ENCODE data around the gene DSCAM.
"Not testable (repeated sequence)": the region's sequence is repeated elsewhere in the genome, so short reads cannot be mapped to it uniquely, and the experiment has no call there.

DSCAM gene

GRCh38 chr21:40049931-40050290 lies 797.0 kb downstream of the DSCAM start:
- Histone ChIP-seq H3K27ac (ENCODE audit: low read depth, low read length) (no peak overlapping the region), H3K36me3 (ENCODE audit: control insufficient read depth in 1 of 2, insufficient read depth in 2 of 2, low read length in 2 of 2) (no peaks in the 10 kb centered on the region), H3K9me3 (ENCODE audit: control insufficient read depth in 1 of 2, low read length in 2 of 2) (no peaks in the 10 kb centered on the region), H3K27me3 (ENCODE audit: control insufficient read depth in 1 of 2, insufficient read depth in 2 of 2, low read length in 2 of 2) (no peaks in the 10 kb centered on the region), H3K4me3 (ENCODE audit: low read depth in 1 of 2, low read length in 2 of 2) (no peak overlapping the region), H3K9ac (ENCODE audit: low read depth in 1 of 2, low read length in 2 of 2) (no peak overlapping the region), H3K4me1 (ENCODE audit: control insufficient read depth in 1 of 2, insufficient read depth in 2 of 2, low read length in 2 of 2) (no peaks in the 10 kb centered on the region)

GRCh38 chr21:40049031-40049930 lies 797.7 kb downstream of the DSCAM start:
- no peak overlapping the region for H3K4me3 ChIP-seq (ENCODE audit: low read depth in 1 of 2, low read length in 2 of 2)
- H3K9me3 ChIP-seq (ENCODE audit: control insufficient read depth in 1 of 2, low read length in 2 of 2), result no peaks in the 10 kb centered on the region
- H3K4me1 ChIP-seq (ENCODE audit: control insufficient read depth in 1 of 2, insufficient read depth in 2 of 2, low read length in 2 of 2), result no peaks in the 10 kb centered on the region
- no peak overlapping the region for H3K27ac ChIP-seq (ENCODE audit: low read depth, low read length)
- no peaks in the 10 kb centered on the region for H3K36me3 ChIP-seq (ENCODE audit: control insufficient read depth in 1 of 2, insufficient read depth in 2 of 2, low read length in 2 of 2)
- no peaks in the 10 kb centered on the region for H3K27me3 ChIP-seq (ENCODE audit: control insufficient read depth in 1 of 2, insufficient read depth in 2 of 2, low read length in 2 of 2)
- H3K9ac ChIP-seq (ENCODE audit: low read depth in 1 of 2, low read length in 2 of 2), result no peak overlapping the region

GRCh38 chr21:40047993-40048730 lies 798.8 kb downstream of the DSCAM start:
- no peak overlapping the region for H3K4me3 ChIP-seq (ENCODE audit: low read depth in 1 of 2, low read length in 2 of 2)
- no peak overlapping the region for H3K9ac ChIP-seq (ENCODE audit: low read depth in 1 of 2, low read length in 2 of 2)
- no peaks in the 10 kb centered on the region for H3K9me3 ChIP-seq (ENCODE audit: control insufficient read depth in 1 of 2, low read length in 2 of 2)
- no peaks in the 10 kb centered on the region for H3K4me1 ChIP-seq (ENCODE audit: control insufficient read depth in 1 of 2, insufficient read depth in 2 of 2, low read length in 2 of 2)
- H3K27ac ChIP-seq (ENCODE audit: low read depth, low read length), result no peak overlapping the region
- H3K36me3 ChIP-seq (ENCODE audit: control insufficient read depth in 1 of 2, insufficient read depth in 2 of 2, low read length in 2 of 2), result no peaks in the 10 kb centered on the region
- H3K27me3 ChIP-seq (ENCODE audit: control insufficient read depth in 1 of 2, insufficient read depth in 2 of 2, low read length in 2 of 2), result no peaks in the 10 kb centered on the region

- no peak overlapping the region for H3K4me3 ChIP-seq (ENCODE audit: low read depth in 1 of 2, low read length in 2 of 2)
- no peaks in the 10 kb centered on the region for H3K36me3 ChIP-seq (ENCODE audit: control insufficient read depth in 1 of 2, insufficient read depth in 2 of 2, low read length in 2 of 2)
- no peak overlapping the region for H3K27ac ChIP-seq (ENCODE audit: low read depth, low read length)
- H3K4me1 ChIP-seq (ENCODE audit: control insufficient read depth in 1 of 2, insufficient read depth in 2 of 2, low read length in 2 of 2), result no peaks in the 10 kb centered on the region
- no peaks in the 10 kb centered on the region for H3K27me3 ChIP-seq (ENCODE audit: control insufficient read depth in 1 of 2, insufficient read depth in 2 of 2, low read length in 2 of 2)
- no peak overlapping the region for H3K9ac ChIP-seq (ENCODE audit: low read depth in 1 of 2, low read length in 2 of 2)
- no peaks in the 10 kb centered on the region for H3K9me3 ChIP-seq (ENCODE audit: control insufficient read depth in 1 of 2, low read length in 2 of 2)
Observed at GRCh38 chr21:40047211-40047610, 799.7 kb downstream of the DSCAM start.

- Histone ChIP-seq H3K27me3 (ENCODE audit: control insufficient read depth in 1 of 2, insufficient read depth in 2 of 2, low read length in 2 of 2) (no peaks in the 10 kb centered on the region), H3K36me3 (ENCODE audit: control insufficient read depth in 1 of 2, insufficient read depth in 2 of 2, low read length in 2 of 2) (no peaks in the 10 kb centered on the region), H3K4me1 (ENCODE audit: control insufficient read depth in 1 of 2, insufficient read depth in 2 of 2, low read length in 2 of 2) (no peaks in the 10 kb centered on the region), H3K9ac (ENCODE audit: low read depth in 1 of 2, low read length in 2 of 2) (no peak overlapping the region), H3K9me3 (ENCODE audit: control insufficient read depth in 1 of 2, low read length in 2 of 2) (no peaks in the 10 kb centered on the region), H3K4me3 (ENCODE audit: low read depth in 1 of 2, low read length in 2 of 2) (no peak overlapping the region), H3K27ac (ENCODE audit: low read depth, low read length) (no peak overlapping the region)
Observed at GRCh38 chr21:40043866-40044265, 803.1 kb downstream of the DSCAM start.

GRCh38 chr21:40043423-40043822 lies 803.5 kb downstream of the DSCAM start:
- H3K27ac ChIP-seq (ENCODE audit: low read depth, low read length), result no peak overlapping the region

GRCh38 chr21:40041446-40041845 lies 805.5 kb downstream of the DSCAM start:
- Histone ChIP-seq H3K4me1 (ENCODE audit: control insufficient read depth in 1 of 2, insufficient read depth in 2 of 2, low read length in 2 of 2) (no peaks in the 10 kb centered on the region), H3K9me3 (ENCODE audit: control insufficient read depth in 1 of 2, low read length in 2 of 2) (no peaks in the 10 kb centered on the region), H3K36me3 (ENCODE audit: control insufficient read depth in 1 of 2, insufficient read depth in 2 of 2, low read length in 2 of 2) (no peaks in the 10 kb centered on the region)

More at GRCh38 chr21:40043423-40043822, 803.5 kb downstream of the DSCAM start:
- no peaks in the 10 kb centered on the region for H3K36me3 ChIP-seq (ENCODE audit: control insufficient read depth in 1 of 2, insufficient read depth in 2 of 2, low read length in 2 of 2)
- no peaks in the 10 kb centered on the region for H3K27me3 ChIP-seq (ENCODE audit: control insufficient read depth in 1 of 2, insufficient read depth in 2 of 2, low read length in 2 of 2)
- H3K9me3 ChIP-seq (ENCODE audit: control insufficient read depth in 1 of 2, low read length in 2 of 2), result no peaks in the 10 kb centered on the region
- no peak overlapping the region for H3K4me3 ChIP-seq (ENCODE audit: low read depth in 1 of 2, low read length in 2 of 2)
- H3K4me1 ChIP-seq (ENCODE audit: control insufficient read depth in 1 of 2, insufficient read depth in 2 of 2, low read length in 2 of 2), result no peaks in the 10 kb centered on the region
- H3K9ac ChIP-seq (ENCODE audit: low read depth in 1 of 2, low read length in 2 of 2), result no peak overlapping the region

GRCh38 chr21:40033156-40033782 lies 813.7 kb downstream of the DSCAM start:
- H3K4me1 ChIP-seq (ENCODE audit: control insufficient read depth in 1 of 2, insufficient read depth in 2 of 2, low read length in 2 of 2); H3K27ac ChIP-seq (ENCODE audit: low read depth, low read length); H3K4me3 ChIP-seq (ENCODE audit: low read depth in 1 of 2, low read length in 2 of 2); H3K9ac ChIP-seq (ENCODE audit: low read depth in 1 of 2, low read length in 2 of 2); H3K36me3 ChIP-seq (ENCODE audit: control insufficient read depth in 1 of 2, insufficient read depth in 2 of 2, low read length in 2 of 2); H3K9me3 ChIP-seq (ENCODE audit: control insufficient read depth in 1 of 2, low read length in 2 of 2); H3K27me3 ChIP-seq (ENCODE audit: control insufficient read depth in 1 of 2, insufficient read depth in 2 of 2, low read length in 2 of 2): not testable (repeated sequence)

More at GRCh38 chr21:40041446-40041845, 805.5 kb downstream of the DSCAM start:
- Histone ChIP-seq H3K4me3 (ENCODE audit: low read depth in 1 of 2, low read length in 2 of 2) (no peak overlapping the region), H3K27me3 (ENCODE audit: control insufficient read depth in 1 of 2, insufficient read depth in 2 of 2, low read length in 2 of 2) (no peaks in the 10 kb centered on the region), H3K9ac (ENCODE audit: low read depth in 1 of 2, low read length in 2 of 2) (no peak overlapping the region), H3K27ac (ENCODE audit: low read depth, low read length) (no peak overlapping the region)

GRCh38 chr21:40029888-40030287 lies 817.1 kb downstream of the DSCAM start:
- Histone ChIP-seq H3K9ac (ENCODE audit: low read depth in 1 of 2, low read length in 2 of 2) (no peak overlapping the region), H3K4me3 (ENCODE audit: low read depth in 1 of 2, low read length in 2 of 2) (no peak overlapping the region), H3K27me3 (ENCODE audit: control insufficient read depth in 1 of 2, insufficient read depth in 2 of 2, low read length in 2 of 2) (no peaks in the 10 kb centered on the region), H3K27ac (ENCODE audit: low read depth, low read length) (no peak overlapping the region), H3K36me3 (ENCODE audit: control insufficient read depth in 1 of 2, insufficient read depth in 2 of 2, low read length in 2 of 2) (no peaks in the 10 kb centered on the region), H3K4me1 (ENCODE audit: control insufficient read depth in 1 of 2, insufficient read depth in 2 of 2, low read length in 2 of 2) (no peaks in the 10 kb centered on the region), H3K9me3 (ENCODE audit: control insufficient read depth in 1 of 2, low read length in 2 of 2) (no peaks in the 10 kb centered on the region)

GRCh38 chr21:40028393-40028792 lies 818.6 kb downstream of the DSCAM start:
- not testable (repeated sequence) for H3K9ac ChIP-seq (ENCODE audit: low read depth in 1 of 2, low read length in 2 of 2); H3K27me3 ChIP-seq (ENCODE audit: control insufficient read depth in 1 of 2, insufficient read depth in 2 of 2, low read length in 2 of 2); H3K9me3 ChIP-seq (ENCODE audit: control insufficient read depth in 1 of 2, low read length in 2 of 2); H3K36me3 ChIP-seq (ENCODE audit: control insufficient read depth in 1 of 2, insufficient read depth in 2 of 2, low read length in 2 of 2); H3K4me1 ChIP-seq (ENCODE audit: control insufficient read depth in 1 of 2, insufficient read depth in 2 of 2, low read length in 2 of 2); H3K27ac ChIP-seq (ENCODE audit: low read depth, low read length); H3K4me3 ChIP-seq (ENCODE audit: low read depth in 1 of 2, low read length in 2 of 2)

All from duodenal mucosa (tissue), 2 donors.